ENCODE measurements around the gene MAP4K2. TPM values are rescaled to one million over a fixed set of nuclear protein-coding genes. Genes with fewer than 3 reads are reported as not detected.
"Not testable (repeated sequence)": the region's sequence is repeated elsewhere in the genome, so short reads cannot be mapped to it uniquely, and the experiment has no call there.

Gene MAP4K2
- polyA plus RNA-seq, 4 donors = 9.2 to 13.6 (median 9.9) TPM

DNA sequence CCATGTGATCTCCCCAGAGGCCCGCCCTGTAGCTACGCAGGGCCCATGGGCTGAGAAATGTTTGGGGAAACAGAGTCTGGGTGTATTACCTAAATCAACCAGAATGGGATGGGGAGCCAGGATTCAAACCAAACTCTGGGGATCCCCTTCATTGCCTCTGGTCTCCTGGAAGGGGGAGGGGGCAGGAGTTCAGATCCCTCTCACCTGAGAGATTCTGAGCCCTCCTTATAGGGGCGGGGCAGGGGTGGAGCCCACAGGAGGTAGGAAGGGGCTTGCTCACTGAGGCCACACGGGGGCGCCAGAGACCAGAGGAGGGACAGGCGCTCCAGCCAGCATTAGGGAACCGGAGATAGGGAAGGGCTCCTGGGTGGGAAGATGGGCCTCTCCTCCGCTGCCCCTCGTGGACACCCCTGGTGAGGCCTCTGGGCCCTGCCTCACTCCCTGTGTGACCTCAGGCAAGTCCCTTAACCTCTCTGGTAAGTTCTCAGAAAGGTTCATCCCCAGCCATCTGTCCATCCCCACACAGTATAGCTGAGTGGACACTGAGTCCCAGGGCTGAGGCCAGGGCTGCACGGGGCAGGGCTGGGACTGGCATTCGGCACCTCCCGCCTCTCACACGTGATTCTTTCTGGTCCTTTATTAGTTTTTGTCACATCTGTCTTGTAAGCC, 44.1 kb upstream of the MAP4K2 start:
- Histone ChIP-seq H3K27ac (ENCODE audit: low read depth in 1 of 3, low read length in 2 of 3) (peak overlapping the region; percentile 13 to 58 (median 13)), H3K9me3 (ENCODE audit: control insufficient read depth in 2 of 2, insufficient read depth in 1 of 2, low read depth in 1 of 2, low read length in 1 of 2) (no peaks in the 10 kb centered on the region), H3K4me3 (ENCODE audit: low read depth in 1 of 3, low read length in 3 of 3) (no peak overlapping the region), H3K27me3 (ENCODE audit: control insufficient read depth in 3 of 3, insufficient read depth in 3 of 3, low read length in 3 of 3) (no peaks in the 10 kb centered on the region), H3K4me1 (ENCODE audit: control insufficient read depth in 3 of 3, insufficient read depth in 2 of 3, low read depth in 1 of 3, low read length in 2 of 3) (peaks cover 3 to 63% (median 8%) of the 10 kb centered on the region in 3 donors), H3K36me3 (ENCODE audit: control insufficient read depth in 3 of 3, insufficient read depth in 2 of 3, low read depth in 1 of 3, low read length in 3 of 3) (peaks cover 0 to 24% (median 0%) of the 10 kb centered on the region in 3 donors)
- DNase-seq (peak; percentile 96 to 97), FAIRE-seq (no peak)
- WGBS, 3 donors = 17 to 23% (median 20%) methylated on average over 11 to 13 of the region's 13 CpGs

DNA sequence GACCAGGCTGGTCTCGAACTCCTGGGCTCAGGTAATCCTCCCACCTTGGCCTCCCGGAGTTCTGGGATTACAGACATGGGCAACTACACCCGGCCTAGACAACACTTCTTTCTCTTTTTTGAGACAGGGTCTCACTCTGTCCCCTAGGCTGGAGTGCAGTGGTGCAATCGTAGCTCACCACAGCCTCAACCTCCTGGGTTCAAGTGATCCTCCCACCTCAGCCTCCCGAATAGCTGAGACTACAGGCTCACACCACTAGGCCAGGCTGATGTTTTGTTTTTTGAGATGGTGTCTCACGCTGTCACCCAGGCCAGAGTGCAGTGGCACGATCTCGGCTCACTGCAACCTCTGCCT, 42.7 kb upstream of the MAP4K2 start:
- H3K9me3 ChIP-seq (ENCODE audit: control insufficient read depth in 2 of 2, insufficient read depth in 1 of 2, low read depth in 1 of 2, low read length in 1 of 2); H3K4me3 ChIP-seq (ENCODE audit: low read depth in 1 of 3, low read length in 3 of 3); H3K27ac ChIP-seq (ENCODE audit: low read depth in 1 of 3, low read length in 2 of 3); DNase-seq; H3K27me3 ChIP-seq (ENCODE audit: control insufficient read depth in 3 of 3, insufficient read depth in 3 of 3, low read length in 3 of 3); FAIRE-seq: not testable (repeated sequence)
- Histone ChIP-seq H3K36me3 (ENCODE audit: control insufficient read depth in 3 of 3, insufficient read depth in 2 of 3, low read depth in 1 of 3, low read length in 3 of 3) (peaks cover 0 to 22% (median 0%) of the 10 kb centered on the region in 3 donors), H3K4me1 (ENCODE audit: control insufficient read depth in 3 of 3, insufficient read depth in 2 of 3, low read depth in 1 of 3, low read length in 2 of 3) (peaks cover 3 to 64% (median 8%) of the 10 kb centered on the region in 3 donors)
- 80 to 86% (median 84%) methylated on average over 8 of the region's 8 CpGs for WGBS, 3 donors

DNA sequence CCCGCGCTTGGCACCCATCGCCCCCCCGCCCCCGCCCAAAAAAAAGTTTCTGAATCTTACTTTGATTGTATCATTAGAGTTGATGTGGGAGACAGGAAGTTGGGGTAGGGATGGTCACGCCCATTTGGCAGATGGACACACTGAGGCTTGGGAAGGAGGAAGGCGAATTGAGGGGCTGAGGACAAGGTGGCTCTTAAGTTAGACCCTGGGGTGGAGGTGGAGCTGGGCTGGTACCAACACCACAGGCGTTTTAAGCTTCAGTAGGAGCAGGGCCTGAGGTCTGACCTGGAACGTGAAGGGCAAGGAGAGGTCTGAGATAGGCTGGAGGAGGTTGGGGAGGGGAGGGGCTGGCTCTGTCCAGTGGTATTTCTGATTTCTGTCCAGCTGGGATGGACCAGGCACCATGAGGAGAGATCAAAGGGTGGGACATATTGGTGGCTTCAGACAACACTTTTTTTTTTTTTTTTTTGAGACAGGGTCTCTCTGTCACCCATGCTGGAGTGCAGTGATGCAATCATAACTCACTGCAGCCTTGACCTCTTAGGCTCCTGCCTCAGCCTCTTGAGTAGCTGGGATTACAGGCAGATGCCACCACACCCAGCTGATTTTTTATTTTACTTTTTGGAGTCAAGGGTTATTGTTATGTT, 42.2 kb upstream of the MAP4K2 start:
- H3K4me3 ChIP-seq (ENCODE audit: low read depth in 1 of 3, low read length in 3 of 3) = peak overlapping the region; percentile 50 to 87 (median 65)
- no peaks in the 10 kb centered on the region for H3K9me3 ChIP-seq (ENCODE audit: control insufficient read depth in 2 of 2, insufficient read depth in 1 of 2, low read depth in 1 of 2, low read length in 1 of 2)
- WGBS, 3 donors = 19 to 25% (median 20%) methylated on average over 9 of the region's 9 CpGs
- no peak for DNase-seq
- peak overlapping the region; percentile 77 to 89 (median 82) for H3K27ac ChIP-seq (ENCODE audit: low read depth in 1 of 3, low read length in 2 of 3)
- FAIRE-seq = no peak
- H3K27me3 ChIP-seq (ENCODE audit: control insufficient read depth in 3 of 3, insufficient read depth in 3 of 3, low read length in 3 of 3) = no peaks in the 10 kb centered on the region
- H3K4me1 ChIP-seq (ENCODE audit: control insufficient read depth in 3 of 3, insufficient read depth in 2 of 3, low read depth in 1 of 3, low read length in 2 of 3) = peaks cover 3 to 64% (median 8%) of the 10 kb centered on the region in 3 donors
- H3K36me3 ChIP-seq (ENCODE audit: control insufficient read depth in 3 of 3, insufficient read depth in 2 of 3, low read depth in 1 of 3, low read length in 3 of 3) = peaks cover 0 to 27% (median 2%) of the 10 kb centered on the region in 3 donors

DNA sequence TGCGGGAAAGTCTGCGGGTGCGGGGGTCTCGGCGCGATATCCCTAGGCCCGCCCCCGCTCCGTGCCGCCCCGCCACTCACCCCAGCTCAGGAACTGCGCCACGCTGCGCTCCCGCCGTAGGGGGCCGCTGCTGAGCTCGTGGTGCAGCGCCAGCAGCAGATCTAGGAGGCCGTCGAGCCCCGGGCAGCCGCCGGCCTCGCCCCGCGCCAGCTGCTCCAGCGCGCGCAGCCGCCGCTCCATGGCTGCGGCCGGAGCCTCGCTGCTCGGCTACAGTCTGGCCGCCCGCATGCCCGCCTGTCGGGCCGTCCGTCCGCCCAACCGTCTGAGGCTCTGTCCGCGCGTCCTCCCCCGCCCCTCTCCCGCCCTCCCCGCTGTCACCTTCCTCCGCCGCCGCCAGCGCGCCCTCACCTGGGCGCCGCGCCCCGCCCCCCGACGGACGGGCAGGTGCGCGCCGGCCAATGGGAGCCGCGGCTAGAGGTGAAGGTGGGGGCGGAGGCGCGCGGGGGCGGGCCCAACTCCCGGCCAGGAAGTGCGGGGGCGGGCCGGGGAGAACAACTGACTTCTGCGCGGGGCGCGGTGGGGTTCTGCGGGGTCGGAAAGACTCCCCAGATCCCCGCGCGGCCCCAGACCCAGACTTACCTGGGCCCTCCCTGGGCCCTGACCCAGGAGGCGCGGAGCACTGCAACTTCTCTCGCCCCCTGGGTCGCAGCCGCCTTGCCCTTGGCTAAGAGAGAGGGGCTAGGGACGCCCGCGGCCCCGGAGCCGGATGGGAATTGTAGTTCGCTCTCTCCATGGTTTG, 41.5 kb upstream of the MAP4K2 start, which contains the start of gene CDC42BPG:
Gene CDC42BPG, minus strand, starts transcription at position 324 of the 799 bp plus-strand sequence. Its CDS starts 84 bp downstream, at position 240.
- DNase-seq = peak; percentile 91 to 96
- Histone ChIP-seq H3K27ac (ENCODE audit: low read depth in 1 of 3, low read length in 2 of 3) (peak within 1 kb of the TSS; percentile 82 to 89 (median 86)), H3K9me3 (ENCODE audit: control insufficient read depth in 2 of 2, insufficient read depth in 1 of 2, low read depth in 1 of 2, low read length in 1 of 2) (no peaks in the 10 kb centered on the region), H3K4me3 (ENCODE audit: low read depth in 1 of 3, low read length in 3 of 3) (peak within 1 kb of the TSS; percentile 50 to 87 (median 65)), H3K4me1 (ENCODE audit: control insufficient read depth in 3 of 3, insufficient read depth in 2 of 3, low read depth in 1 of 3, low read length in 2 of 3) (peaks cover 3 to 57% (median 8%) of the 10 kb centered on the region in 3 donors), H3K27me3 (ENCODE audit: control insufficient read depth in 3 of 3, insufficient read depth in 3 of 3, low read length in 3 of 3) (no peaks in the 10 kb centered on the region), H3K36me3 (ENCODE audit: control insufficient read depth in 3 of 3, insufficient read depth in 2 of 3, low read depth in 1 of 3, low read length in 3 of 3) (peaks cover 2 to 27% (median 2%) of the 10 kb centered on the region in 3 donors)
- FAIRE-seq = no peak
- 1% methylated on average over 25 to 96 of the region's 96 CpGs for WGBS, 3 donors

DNA sequence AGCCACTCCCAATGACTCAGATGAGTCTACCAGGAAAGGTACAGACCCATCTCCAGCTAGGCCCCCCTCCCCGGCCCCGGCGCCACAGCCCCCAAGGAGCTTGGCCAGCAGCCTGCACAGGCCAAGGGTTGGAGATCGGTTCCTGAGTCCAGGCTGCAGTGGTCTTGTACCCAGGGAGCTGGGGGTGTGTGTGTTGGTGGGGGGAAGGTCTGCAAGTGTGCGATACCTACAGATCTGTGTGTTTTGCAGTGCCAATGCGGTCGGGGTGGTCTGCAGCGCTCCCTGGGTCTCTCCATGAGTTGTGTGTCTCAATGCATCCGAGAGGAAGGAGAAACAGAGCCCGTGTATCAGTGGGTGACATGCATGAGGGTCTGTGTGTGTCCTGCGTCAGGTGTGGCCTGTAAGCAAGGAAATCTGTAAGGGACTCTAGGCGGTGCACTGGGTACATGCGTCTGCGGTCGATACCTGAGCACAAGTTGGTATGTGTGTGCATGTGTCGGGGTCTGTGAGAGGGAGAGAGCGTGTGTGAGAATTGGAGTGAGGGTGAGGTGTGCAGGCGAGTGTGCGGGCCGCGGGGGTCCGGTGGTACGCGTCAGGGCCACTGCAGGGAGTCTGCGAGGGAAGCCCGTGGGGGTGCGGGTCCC, 40.8 kb upstream of the MAP4K2 start:
- FAIRE-seq = no peak
- WGBS, 3 donors = 8 to 39% (median 30%) methylated on average over 19 to 27 of the region's 27 CpGs

DNA sequence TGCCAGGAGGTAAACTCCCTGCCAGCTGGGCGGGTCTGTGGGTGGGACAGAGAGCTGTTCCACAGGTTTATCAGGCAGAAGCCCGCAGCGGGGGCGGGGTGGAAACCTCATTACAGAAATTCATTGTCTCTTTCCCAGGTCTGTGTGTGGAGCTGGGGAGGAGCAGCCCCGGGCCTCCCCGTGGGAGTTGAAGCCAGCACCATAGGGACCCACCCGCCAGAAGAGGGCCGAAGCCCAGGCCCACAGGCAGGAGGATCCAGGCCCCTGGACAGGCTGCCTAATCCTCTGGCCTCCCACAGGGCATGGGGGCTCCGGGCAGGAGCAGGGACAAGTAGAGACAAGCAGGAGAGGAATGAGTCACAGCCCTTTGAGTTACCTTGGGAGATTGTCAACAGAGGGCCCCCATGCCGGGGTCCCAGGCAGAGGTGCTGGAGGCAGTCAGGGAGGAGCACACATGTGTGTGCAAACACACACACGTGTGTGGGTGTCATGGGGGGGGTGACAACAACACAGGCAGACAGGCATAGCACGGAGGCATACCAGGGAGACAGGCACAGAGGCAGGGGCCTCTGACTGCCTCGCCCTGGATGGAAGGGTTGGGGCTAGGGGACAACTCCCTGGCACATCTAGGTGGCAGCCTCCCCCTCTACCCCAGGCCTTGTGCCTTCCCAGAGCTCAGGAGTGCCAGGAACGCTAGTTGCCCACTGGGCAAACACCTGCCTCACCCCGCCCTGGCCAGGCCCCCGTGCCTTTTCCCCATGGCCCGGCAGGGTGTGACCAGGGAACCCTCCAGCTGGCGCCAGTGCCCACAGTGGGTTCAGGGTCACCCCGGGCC, 40.1 kb upstream of the MAP4K2 start:
- FAIRE-seq (no peak), DNase-seq (peak; percentile 71 to 91)
- Histone ChIP-seq H3K27me3 (ENCODE audit: control insufficient read depth in 3 of 3, insufficient read depth in 3 of 3, low read length in 3 of 3) (no peaks in the 10 kb centered on the region), H3K27ac (ENCODE audit: low read depth in 1 of 3, low read length in 2 of 3) (peak overlapping the region; percentile 39 to 73 (median 63)), H3K4me1 (ENCODE audit: control insufficient read depth in 3 of 3, insufficient read depth in 2 of 3, low read depth in 1 of 3, low read length in 2 of 3) (peaks cover 0 to 42% (median 3%) of the 10 kb centered on the region in 3 donors), H3K36me3 (ENCODE audit: control insufficient read depth in 3 of 3, insufficient read depth in 2 of 3, low read depth in 1 of 3, low read length in 3 of 3) (peaks cover 2 to 38% (median 4%) of the 10 kb centered on the region in 3 donors), H3K9me3 (ENCODE audit: control insufficient read depth in 2 of 2, insufficient read depth in 1 of 2, low read depth in 1 of 2, low read length in 1 of 2) (no peaks in the 10 kb centered on the region), H3K4me3 (ENCODE audit: low read depth in 1 of 3, low read length in 3 of 3) (peak overlapping the region in 2 of 3 donors; percentile 62 to 65)
- WGBS, 3 donors = 20 to 60% (median 45%) methylated on average over 16 to 19 of the region's 19 CpGs

More for the DNA sequence above, 40.8 kb upstream of the MAP4K2 start:
- peak overlapping the region; percentile 3 to 65 (median 62) for H3K4me3 ChIP-seq (ENCODE audit: low read depth in 1 of 3, low read length in 3 of 3)
- no peaks in the 10 kb centered on the region for H3K9me3 ChIP-seq (ENCODE audit: control insufficient read depth in 2 of 2, insufficient read depth in 1 of 2, low read depth in 1 of 2, low read length in 1 of 2)
- no peaks in the 10 kb centered on the region for H3K27me3 ChIP-seq (ENCODE audit: control insufficient read depth in 3 of 3, insufficient read depth in 3 of 3, low read length in 3 of 3)
- peaks cover 2 to 34% (median 4%) of the 10 kb centered on the region in 3 donors for H3K36me3 ChIP-seq (ENCODE audit: control insufficient read depth in 3 of 3, insufficient read depth in 2 of 3, low read depth in 1 of 3, low read length in 3 of 3)
- peak overlapping the region; percentile 63 to 86 (median 74) for H3K27ac ChIP-seq (ENCODE audit: low read depth in 1 of 3, low read length in 2 of 3)
- peak in 1 of 2 donors; percentile 45 for DNase-seq
- H3K4me1 ChIP-seq (ENCODE audit: control insufficient read depth in 3 of 3, insufficient read depth in 2 of 3, low read depth in 1 of 3, low read length in 2 of 3) = peaks cover 3 to 50% (median 3%) of the 10 kb centered on the region in 3 donors

DNA sequence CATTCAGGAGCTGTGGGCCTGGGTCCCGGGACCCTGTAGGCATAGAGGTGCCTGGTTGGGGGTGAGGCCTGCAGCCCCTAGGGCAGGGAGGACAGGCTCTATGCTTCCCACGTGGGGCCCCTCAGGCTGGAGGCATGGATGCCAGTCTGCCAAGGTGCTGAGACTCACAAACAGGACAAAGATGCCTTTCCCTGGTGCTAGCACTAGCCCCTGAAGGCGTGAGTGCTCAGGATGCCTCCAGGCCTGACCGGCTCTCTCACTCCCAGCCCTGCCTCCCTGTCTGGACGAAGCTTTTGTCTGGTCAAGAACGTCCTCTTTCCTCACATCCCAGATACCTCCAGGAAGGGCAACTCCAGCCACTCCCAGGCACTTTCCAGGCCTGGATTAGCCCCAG, 39.3 kb upstream of the MAP4K2 start:
- no peak for DNase-seq
- WGBS, 3 donors = 58 to 77% (median 69%) methylated on average over 6 of the region's 6 CpGs
- H3K4me1 ChIP-seq (ENCODE audit: control insufficient read depth in 3 of 3, insufficient read depth in 2 of 3, low read depth in 1 of 3, low read length in 2 of 3) = peaks cover 0 to 35% (median 2%) of the 10 kb centered on the region in 3 donors
- H3K4me3 ChIP-seq (ENCODE audit: low read depth in 1 of 3, low read length in 3 of 3) = peak overlapping the region in 1 of 3 donors; percentile 65
- peak overlapping the region in 2 of 3 donors; percentile 63 to 73 for H3K27ac ChIP-seq (ENCODE audit: low read depth in 1 of 3, low read length in 2 of 3)
- H3K9me3 ChIP-seq (ENCODE audit: control insufficient read depth in 2 of 2, insufficient read depth in 1 of 2, low read depth in 1 of 2, low read length in 1 of 2) = no peaks in the 10 kb centered on the region
- FAIRE-seq = no peak
- H3K27me3 ChIP-seq (ENCODE audit: control insufficient read depth in 3 of 3, insufficient read depth in 3 of 3, low read length in 3 of 3) = no peaks in the 10 kb centered on the region
- H3K36me3 ChIP-seq (ENCODE audit: control insufficient read depth in 3 of 3, insufficient read depth in 2 of 3, low read depth in 1 of 3, low read length in 3 of 3) = peaks cover 2 to 45% (median 4%) of the 10 kb centered on the region in 3 donors

Measured in small intestine (tissue), 7 donors.